Peyer's patch (tissue), 4 donors: Measurements from ENCODE around the gene LPO. TPM values are rescaled to one million over a fixed set of nuclear protein-coding genes. Genes with fewer than 3 reads are reported as not detected.

Source experiments
- DNase-seq, 3 donors: peaks; one replicate each; pipeline ENCODE4 v3.0.0-alpha.2; 2017 to 2019
- H3K27ac ChIP-seq, 4 donors: fragments of 200-600 bp; sonication (generic); one replicate each; pipeline ENCODE4 v1.5.1; 2016 to 2019
- H3K27me3 ChIP-seq, 2 donors: fragments of 200-600 bp; sonication (generic); one replicate each; pipeline ENCODE4 v1.5.1; 2019
- H3K36me3 ChIP-seq, 3 donors: fragments of 200-600 bp; sonication (generic); one replicate each; pipeline ENCODE4 v1.5.1; 2016 to 2019
- H3K4me1 ChIP-seq, 4 donors: fragments of 200-600 bp; sonication (generic); one replicate each; pipeline ENCODE4 v1.5.1; 2016 to 2019
- H3K4me3 ChIP-seq, 4 donors: fragments of 200-600 bp; sonication (generic); 1 replicate in 3 of 4; 2 replicates in 1 of 4; pipeline ENCODE4 v1.5.1; 2016 to 2019; ENCODE audit warnings: mild to moderate bottlenecking in 1 of 4
- H3K9me3 ChIP-seq, 4 donors: fragments of 200-600 bp; sonication (generic); one replicate each; pipeline ENCODE4 v1.5.1; 2016 to 2019; ENCODE audit warnings: mild to moderate bottlenecking in 1 of 4
- CTCF ChIP-seq, 6 experiments: fragments of 450-650 bp in 4 of 6; fragments of 200-600 bp in 2 of 6; sonication (generic) in 1 of 6; IDR thresholded peaks; one replicate each; pipeline ENCODE4 v1.5.1; 2017 to 2019; ENCODE audit warnings: antibody characterized with exemption in 6 of 6, mild to moderate bottlenecking in 3 of 6, moderate library complexity in 1 of 6
- POLR2A ChIP-seq, 2 donors: fragments of 450-650 bp; IDR thresholded peaks; one replicate each; pipeline ENCODE4 v1.5.1; 2017; ENCODE audit warnings: antibody characterized with exemption in 2 of 2, mild to moderate bottlenecking in 2 of 2, moderate library complexity in 2 of 2
- total RNA-seq, 4 donors: library from RNA; depleted of rRNA; stranded (reverse); fragments of >200 nt; gene quantifications; one replicate each; pipeline ENCODE4 v1.1.0, GENCODE V29; 2016

LPO gene
- total RNA-seq, 4 donors from 2014 or later, result 2.3 to 9.0 TPM; not detected in 2

DNA sequence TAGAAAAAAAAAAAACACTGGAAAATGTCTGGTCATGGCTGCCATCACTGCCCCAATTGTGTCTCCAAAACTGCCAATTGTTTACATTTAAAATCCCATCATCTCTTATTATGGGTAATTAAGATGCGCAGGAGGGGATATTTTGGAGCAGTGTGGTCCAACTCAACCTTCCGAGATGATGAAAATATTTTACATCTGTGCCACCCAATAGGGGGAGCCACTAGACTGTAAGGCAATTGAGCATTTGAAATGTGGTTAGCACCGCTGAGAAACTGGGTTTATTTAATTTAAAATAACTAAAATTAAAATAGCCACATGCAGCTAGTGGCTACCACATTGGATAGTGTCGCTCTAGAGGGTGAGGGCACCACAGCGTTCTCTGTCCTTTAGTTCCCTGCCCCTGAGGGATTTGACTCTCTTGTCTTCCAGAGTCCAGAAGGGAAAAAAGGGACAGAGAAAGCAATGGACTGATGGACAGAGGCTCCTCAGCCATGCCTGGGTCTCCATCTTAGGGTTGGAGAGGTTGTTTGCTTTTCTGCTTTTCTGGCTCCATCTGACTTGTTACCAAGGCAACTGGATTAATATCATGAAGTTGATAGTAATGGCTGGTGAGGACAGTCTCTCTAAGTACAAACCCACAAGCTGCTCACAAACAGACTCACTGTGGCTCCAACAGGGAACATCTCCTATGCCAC lies 38.9 kb downstream of the LPO start:
- Histone ChIP-seq H3K9me3 (no peaks in the 10 kb centered on the region), H3K27ac (no peak overlapping the region), H3K36me3 (no peaks in the 10 kb centered on the region), H3K4me1 (peaks cover 0 to 14% (median 0%) of the 10 kb centered on the region in 4 donors), H3K27me3 (no peaks in the 10 kb centered on the region), H3K4me3 (no peak overlapping the region)
- TF ChIP-seq CTCF (IDR thresholded peaks at IDR 0.05) (peak in 4 of 6 experiments; percentile 25 to 48 (median 41)), POLR2A (IDR thresholded peaks at IDR 0.05) (no peak)
- no peak for DNase-seq

- Histone ChIP-seq H3K4me3 (no peak overlapping the region), H3K27ac (peak overlapping the region in 1 of 4 donors; percentile 12), H3K9me3 (no peaks in the 10 kb centered on the region), H3K27me3 (no peaks in the 10 kb centered on the region), H3K4me1 (peaks cover 0 to 14% (median 0%) of the 10 kb centered on the region in 4 donors), H3K36me3 (no peaks in the 10 kb centered on the region)
- DNase-seq, result no peak
- TF ChIP-seq CTCF (IDR thresholded peaks at IDR 0.05) (no peak), POLR2A (IDR thresholded peaks at IDR 0.05) (no peak)
Observed at GRCh38 chr17:58277802-58278595, 39.6 kb downstream of the LPO start.

- Histone ChIP-seq H3K27me3 (no peaks in the 10 kb centered on the region), H3K4me1 (peaks cover 0 to 14% (median 0%) of the 10 kb centered on the region in 4 donors), H3K36me3 (no peaks in the 10 kb centered on the region), H3K27ac (no peak overlapping the region), H3K9me3 (no peaks in the 10 kb centered on the region), H3K4me3 (peak overlapping the region in 1 of 4 donors; percentile 21)
- no peak for TF ChIP-seq POLR2A (IDR thresholded peaks at IDR 0.05)
- no peak for TF ChIP-seq CTCF (IDR thresholded peaks at IDR 0.05)
- no peak for DNase-seq
Observed at GRCh38 chr17:58278661-58279015, 40.3 kb downstream of the LPO start.

DNA sequence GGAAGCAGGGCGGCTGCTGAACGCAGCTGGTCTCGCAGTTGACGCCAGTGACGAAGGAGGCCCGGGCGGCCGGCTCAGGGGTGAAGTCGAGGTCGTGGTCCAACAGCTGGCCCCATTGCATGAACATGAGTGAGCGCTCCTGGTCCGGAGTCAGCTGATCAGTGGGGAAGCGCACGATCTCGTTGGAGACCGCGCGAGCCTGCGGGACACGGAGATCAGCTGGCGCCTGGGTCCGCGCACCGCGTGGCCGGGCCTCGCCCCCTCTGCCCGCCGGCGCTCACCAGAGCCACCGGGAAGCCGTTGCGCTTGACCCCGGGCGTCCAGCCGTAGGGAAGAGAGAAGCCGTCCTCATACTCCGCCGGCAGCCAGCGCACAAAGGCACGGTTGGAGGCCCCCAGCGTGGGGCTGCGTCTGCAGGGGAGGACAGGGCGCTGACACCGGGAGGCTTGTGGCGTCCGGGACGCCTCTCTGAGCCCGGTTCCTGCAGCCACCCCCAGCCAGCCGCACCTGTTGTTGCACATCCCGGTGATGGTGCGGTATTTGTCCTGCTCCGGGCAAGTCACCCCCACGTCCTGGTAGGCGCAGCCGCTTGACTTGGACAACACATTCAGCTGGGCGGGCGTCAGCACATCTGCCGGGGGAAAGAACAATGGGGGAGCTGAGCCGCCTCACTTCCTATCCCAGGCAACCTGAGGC lies 40.8 kb downstream of the LPO start:
- peak in 1 of 3 donors; percentile 54 for DNase-seq
- Histone ChIP-seq H3K27ac (no peak overlapping the region), H3K27me3 (no peaks in the 10 kb centered on the region), H3K4me3 (peak overlapping the region in 2 of 4 donors; percentile 21 to 34), H3K9me3 (no peaks in the 10 kb centered on the region), H3K4me1 (peaks cover 0 to 14% (median 0%) of the 10 kb centered on the region in 4 donors), H3K36me3 (no peaks in the 10 kb centered on the region)
- no peak for TF ChIP-seq CTCF (IDR thresholded peaks at IDR 0.05)
- no peak for TF ChIP-seq POLR2A (IDR thresholded peaks at IDR 0.05)

GRCh38 chr17:58279736-58280479 lies 41.5 kb downstream of the LPO start:
- Histone ChIP-seq H3K27me3 (no peaks in the 10 kb centered on the region), H3K27ac (no peak overlapping the region), H3K9me3 (no peaks in the 10 kb centered on the region), H3K4me3 (no peak overlapping the region), H3K4me1 (peaks cover 0 to 14% (median 0%) of the 10 kb centered on the region in 4 donors), H3K36me3 (no peaks in the 10 kb centered on the region)
- TF ChIP-seq CTCF (IDR thresholded peaks at IDR 0.05), result no peak
- DNase-seq, result no peak
